Measurements from ENCODE around the gene ALAD. TPM values are rescaled to one million over a fixed set of nuclear protein-coding genes. Genes with fewer than 3 reads are reported as not detected.
"Not testable (repeated sequence)": the region's sequence is repeated elsewhere in the genome, so short reads cannot be mapped to it uniquely, and the experiment has no call there.

ALAD gene
- total RNA-seq, 4 donors from 2014 or later: 26.0 to 60.7 (median 39.9) TPM

DNA sequence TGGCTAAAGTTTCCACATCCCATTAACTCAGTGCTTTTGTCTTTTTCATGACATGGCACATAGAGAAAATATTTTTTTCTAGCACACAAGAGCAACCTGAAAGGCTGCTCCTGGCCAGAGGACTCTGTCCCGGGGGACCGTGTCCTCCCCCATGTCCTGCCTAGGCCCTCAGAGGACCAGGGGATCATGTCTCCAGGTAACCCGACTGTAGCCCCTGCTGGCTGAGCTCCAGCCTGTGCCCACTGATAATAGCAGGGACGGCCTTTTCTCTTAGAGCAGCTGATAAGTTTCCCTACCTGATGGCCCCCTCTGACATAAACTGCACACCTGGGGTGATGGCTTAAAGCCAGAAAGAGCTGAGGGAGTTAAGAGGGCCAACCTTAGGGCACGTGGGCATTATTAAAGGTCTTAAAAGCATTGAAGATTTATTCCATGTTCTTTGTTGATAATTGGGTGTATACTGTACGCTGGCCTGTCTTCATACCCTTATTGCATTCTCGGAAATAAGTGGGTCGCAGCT is 30.2 kb downstream of the ALAD start:
- no peak for DNase-seq (ENCODE audit: low spot score in 2 of 2)
- WGBS, 2 donors: 65 to 74% methylated on average over 8 of the region's 8 CpGs
- H3K4me3 ChIP-seq (ENCODE audit: low read depth, poor library complexity, severe bottlenecking): no peak overlapping the region
- TF ChIP-seq POLR2A (IDR thresholded peaks at IDR 0.05): no peak
- TF ChIP-seq, protein P1, sequence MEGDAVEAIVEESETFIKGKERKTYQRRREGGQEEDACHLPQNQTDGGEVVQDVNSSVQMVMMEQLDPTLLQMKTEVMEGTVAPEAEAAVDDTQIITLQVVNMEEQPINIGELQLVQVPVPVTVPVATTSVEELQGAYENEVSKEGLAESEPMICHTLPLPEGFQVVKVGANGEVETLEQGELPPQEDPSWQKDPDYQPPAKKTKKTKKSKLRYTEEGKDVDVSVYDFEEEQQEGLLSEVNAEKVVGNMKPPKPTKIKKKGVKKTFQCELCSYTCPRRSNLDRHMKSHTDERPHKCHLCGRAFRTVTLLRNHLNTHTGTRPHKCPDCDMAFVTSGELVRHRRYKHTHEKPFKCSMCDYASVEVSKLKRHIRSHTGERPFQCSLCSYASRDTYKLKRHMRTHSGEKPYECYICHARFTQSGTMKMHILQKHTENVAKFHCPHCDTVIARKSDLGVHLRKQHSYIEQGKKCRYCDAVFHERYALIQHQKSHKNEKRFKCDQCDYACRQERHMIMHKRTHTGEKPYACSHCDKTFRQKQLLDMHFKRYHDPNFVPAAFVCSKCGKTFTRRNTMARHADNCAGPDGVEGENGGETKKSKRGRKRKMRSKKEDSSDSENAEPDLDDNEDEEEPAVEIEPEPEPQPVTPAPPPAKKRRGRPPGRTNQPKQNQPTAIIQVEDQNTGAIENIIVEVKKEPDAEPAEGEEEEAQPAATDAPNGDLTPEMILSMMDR (IDR thresholded peaks at IDR 0.05): no peak
- intact Hi-C loops (cut with DNase I; ENCODE audit: low total_unique reads): no loop called here

DNA sequence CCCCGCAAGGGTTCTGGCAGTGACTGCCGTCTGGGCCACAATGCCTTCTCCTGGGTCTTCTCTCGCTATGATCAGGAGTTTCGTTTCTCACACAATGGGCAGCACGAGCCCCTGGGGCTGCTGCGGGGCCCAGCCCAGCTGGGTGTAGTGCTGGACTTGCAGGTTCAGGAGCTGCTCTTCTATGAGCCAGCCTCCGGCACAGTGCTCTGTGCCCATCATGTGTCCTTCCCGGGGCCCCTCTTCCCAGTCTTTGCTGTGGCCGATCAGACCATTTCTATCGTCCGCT is 31.3 kb downstream of the ALAD start:
- WGBS, 2 donors: 81 to 87% methylated on average over 11 of the region's 11 CpGs
- H3K4me3 ChIP-seq (ENCODE audit: low read depth, poor library complexity, severe bottlenecking): no peak overlapping the region
- DNase-seq (ENCODE audit: low spot score in 2 of 2): no peak
- TF ChIP-seq POLR2A (IDR thresholded peaks at IDR 0.05): no peak
- TF ChIP-seq, protein P1 (IDR thresholded peaks at IDR 0.05): no peak
- intact Hi-C loops (cut with DNase I; ENCODE audit: low total_unique reads): no loop called here

DNA sequence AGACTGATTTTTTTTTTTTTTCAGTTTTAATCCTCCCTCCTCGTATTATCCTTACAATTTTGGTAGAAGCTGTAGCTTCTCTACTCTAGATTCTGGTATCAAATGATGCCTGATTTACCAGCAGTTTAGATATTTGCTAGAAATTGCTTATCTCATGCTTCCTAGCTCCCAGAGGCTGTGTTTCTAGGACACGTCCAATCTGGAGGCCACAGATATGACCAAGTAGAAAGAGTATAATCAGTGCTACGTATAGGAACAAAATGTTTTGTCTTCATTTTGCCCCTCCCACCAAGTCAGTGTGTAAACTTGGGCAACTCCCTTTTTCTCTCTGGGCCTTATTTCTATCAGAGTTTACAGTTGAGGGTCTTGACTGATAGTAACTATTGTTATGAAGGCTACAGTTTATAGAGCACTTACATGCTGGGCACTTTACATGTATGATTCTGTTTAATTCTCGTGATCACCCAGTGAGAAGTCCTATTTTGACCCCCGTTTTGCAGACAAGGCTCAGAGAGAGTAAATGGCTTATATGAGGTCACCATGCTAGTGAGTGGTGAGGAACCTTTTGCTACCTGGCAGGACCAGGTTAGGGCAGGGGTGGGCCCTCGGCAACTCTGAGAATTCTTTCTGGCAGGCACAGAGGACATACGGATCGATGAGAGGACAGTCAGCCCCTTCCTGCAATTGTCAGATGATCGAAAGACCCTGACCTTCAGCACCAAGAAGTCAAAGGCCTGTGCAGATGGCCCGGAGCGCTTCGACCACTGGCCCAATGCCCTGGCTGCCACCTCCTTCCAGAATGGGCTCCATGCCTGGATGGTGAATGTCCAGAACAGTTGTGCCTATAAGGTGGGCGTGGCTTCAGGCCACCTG is 31.9 kb downstream of the ALAD start:
- intact Hi-C loops (cut with DNase I; ENCODE audit: low total_unique reads): no loop called here
- WGBS, 2 donors: 72 to 79% methylated on average over 13 of the region's 13 CpGs
- DNase-seq (ENCODE audit: low spot score in 2 of 2): no peak
- no peak for TF ChIP-seq POLR2A (IDR thresholded peaks at IDR 0.05)
- TF ChIP-seq, protein P1 (IDR thresholded peaks at IDR 0.05): no peak
- no peak overlapping the region for H3K4me3 ChIP-seq (ENCODE audit: low read depth, poor library complexity, severe bottlenecking)

DNA sequence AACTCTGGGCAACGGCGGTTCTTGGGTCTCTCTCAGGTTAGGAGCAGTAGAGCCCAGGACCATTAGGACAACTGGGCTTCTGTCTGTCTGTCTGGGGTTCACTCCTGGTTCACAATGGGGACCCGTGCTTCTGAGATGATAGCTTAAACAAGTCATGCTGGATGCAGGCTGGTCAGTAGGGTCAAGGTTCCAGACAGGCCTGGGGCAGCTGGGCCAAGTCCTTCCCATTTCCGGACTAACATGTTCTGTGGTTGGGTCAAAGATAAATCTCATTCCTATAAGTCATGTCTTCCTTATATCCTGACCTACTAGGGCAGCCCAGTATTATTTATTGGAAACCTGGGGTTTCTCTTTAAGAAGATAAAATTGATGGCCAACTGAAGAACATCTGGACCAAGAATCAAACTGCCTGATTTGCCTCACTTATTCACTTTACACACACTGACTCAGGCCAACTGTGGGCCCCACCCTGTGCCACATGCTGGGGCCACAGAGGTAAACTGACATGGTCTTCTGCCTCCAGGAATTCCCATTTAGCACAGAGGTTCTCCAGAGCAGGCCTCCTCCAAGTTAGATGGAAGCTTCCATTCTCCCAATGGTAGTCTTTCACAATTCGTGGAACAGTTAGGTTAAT is 32.6 kb downstream of the ALAD start:
- no peak for DNase-seq (ENCODE audit: low spot score in 2 of 2)
- TF ChIP-seq, protein P1 (IDR thresholded peaks at IDR 0.05): no peak
- TF ChIP-seq POLR2A (IDR thresholded peaks at IDR 0.05): no peak
- intact Hi-C loops (cut with DNase I; ENCODE audit: low total_unique reads): no loop called here
- no peak overlapping the region for H3K4me3 ChIP-seq (ENCODE audit: low read depth, poor library complexity, severe bottlenecking)
- WGBS, 2 donors: 90 to 94% methylated on average over 5 of the region's 5 CpGs

DNA sequence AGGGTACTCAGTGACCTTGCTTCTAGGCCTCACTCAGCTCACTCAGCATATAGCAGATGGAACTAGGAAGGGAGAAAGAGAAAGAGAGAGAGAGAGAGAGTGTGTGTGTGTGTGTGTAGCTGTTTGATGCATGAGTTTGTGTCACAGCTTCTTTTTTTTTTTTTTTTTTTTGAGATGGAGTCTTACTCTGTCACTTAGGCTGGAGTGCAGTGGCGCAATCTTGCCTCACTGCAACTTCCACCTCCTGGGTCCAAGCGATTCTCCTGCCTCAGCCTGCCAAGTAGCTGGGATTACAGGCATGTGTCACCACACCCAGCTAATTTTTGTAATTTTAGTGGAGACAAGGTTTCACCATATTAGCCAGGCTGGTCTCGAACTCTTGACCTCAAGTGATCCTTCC is 35.4 kb downstream of the ALAD start:
- H3K4me3 ChIP-seq (ENCODE audit: low read depth, poor library complexity, severe bottlenecking); intact Hi-C loops (cut with DNase I; ENCODE audit: low total_unique reads); DNase-seq (ENCODE audit: low spot score in 2 of 2): not testable (repeated sequence)
- WGBS, 2 donors: 50 to 65% methylated on average over 3 of the region's 3 CpGs

DNA sequence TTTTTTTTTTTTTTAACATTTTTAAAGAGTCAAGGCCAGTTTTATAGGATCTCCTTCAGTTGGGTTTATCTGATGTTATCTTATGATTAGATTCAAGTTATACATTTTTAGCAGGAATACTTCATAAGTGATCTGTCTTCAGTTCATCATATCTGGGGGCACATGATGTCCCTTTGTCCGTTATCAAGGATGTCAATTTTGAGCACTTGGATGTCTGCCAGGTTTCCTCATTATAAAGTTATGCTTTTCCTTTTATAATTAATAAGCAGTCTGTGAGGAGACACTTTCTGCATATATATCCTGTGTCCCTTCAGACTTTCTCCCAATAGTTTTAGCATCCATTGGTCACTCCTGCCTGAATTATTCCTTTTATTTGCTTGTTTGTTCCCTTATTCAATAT is 36.1 kb downstream of the ALAD start:
- intact Hi-C loops (cut with DNase I; ENCODE audit: low total_unique reads): no loop called here
- no peak overlapping the region for H3K4me3 ChIP-seq (ENCODE audit: low read depth, poor library complexity, severe bottlenecking)
- TF ChIP-seq, protein P1 (IDR thresholded peaks at IDR 0.05): no peak
- TF ChIP-seq POLR2A (IDR thresholded peaks at IDR 0.05): no peak
- DNase-seq (ENCODE audit: low spot score in 2 of 2): no peak
- WGBS, 2 donors: 58 to 59% methylated on average over 1 of the region's 1 CpG

Measured in lower leg skin (tissue), 4 donors.